GM21576 (cell line): ENCODE measurements around the gene SLC25A52.
"Not testable (repeated sequence)": the region's sequence is repeated elsewhere in the genome, so short reads cannot be mapped to it uniquely, and the experiment has no call there.

Source experiments
- ATAC-seq: cut with Tn5 transposase; IDR thresholded peaks from one replicate; pipeline ENCODE4 v1.9.1; 2021; ENCODE audit warnings: mild to moderate bottlenecking, moderate library complexity; ENCODE audit not compliant: unreplicated experiment

SLC25A52 gene

GRCh38 chr18:31741097-31741735, 19.5 kb downstream of the SLC25A52 start:
- no peak for ATAC-seq

DNA sequence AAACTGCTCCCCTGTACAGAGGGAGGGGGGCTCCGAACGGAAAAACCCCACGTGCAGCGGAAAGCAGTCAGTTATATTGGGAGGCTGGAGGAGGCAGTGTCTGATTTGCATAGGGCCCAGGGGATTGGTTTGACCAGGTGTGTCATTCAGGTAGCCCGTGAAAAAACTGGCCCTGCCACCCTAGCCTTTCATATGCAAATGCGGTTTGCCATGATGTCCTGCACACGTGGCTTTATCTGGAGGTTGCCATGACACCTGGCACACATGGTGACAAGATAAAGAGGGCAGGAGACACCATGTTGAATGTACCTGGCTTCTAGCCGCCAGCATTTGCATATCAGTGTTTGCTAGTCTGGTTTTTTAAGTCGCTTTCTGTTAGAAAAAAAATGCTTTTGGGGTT, 20.5 kb downstream of the SLC25A52 start:
- ATAC-seq, result no peak

GRCh38 chr18:31739651-31740050, 21.0 kb downstream of the SLC25A52 start:
- no peak for ATAC-seq

GRCh38 chr18:31738460-31739407, 21.9 kb downstream of the SLC25A52 start:
- no peak for ATAC-seq

DNA sequence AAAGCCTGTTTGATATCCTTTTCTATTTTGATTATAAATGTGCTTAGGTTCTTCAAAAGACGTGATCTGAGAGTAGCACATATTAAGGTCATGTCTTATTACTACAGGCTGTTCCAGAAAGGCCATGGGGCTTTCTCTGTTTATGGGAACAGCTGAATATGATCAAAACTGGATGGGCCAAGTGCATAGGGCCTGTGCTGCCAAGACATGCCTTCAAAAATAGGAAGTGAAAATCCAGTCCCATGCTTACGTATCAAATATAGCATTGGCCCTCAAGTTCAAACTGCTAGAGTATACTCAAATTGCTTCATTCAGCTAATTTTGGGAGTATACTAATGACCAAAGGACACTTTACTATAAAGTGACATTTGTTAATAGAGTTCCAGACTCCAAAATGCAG, 24.1 kb downstream of the SLC25A52 start:
- no peak for ATAC-seq

- no peak for ATAC-seq
Observed at GRCh38 chr18:31731628-31732027, 29.1 kb downstream of the SLC25A52 start.

GRCh38 chr18:31729196-31729595, 31.5 kb downstream of the SLC25A52 start:
- not testable (repeated sequence) for ATAC-seq

- no peak for ATAC-seq
Observed at GRCh38 chr18:31723990-31724711, 36.5 kb downstream of the SLC25A52 start.

DNA sequence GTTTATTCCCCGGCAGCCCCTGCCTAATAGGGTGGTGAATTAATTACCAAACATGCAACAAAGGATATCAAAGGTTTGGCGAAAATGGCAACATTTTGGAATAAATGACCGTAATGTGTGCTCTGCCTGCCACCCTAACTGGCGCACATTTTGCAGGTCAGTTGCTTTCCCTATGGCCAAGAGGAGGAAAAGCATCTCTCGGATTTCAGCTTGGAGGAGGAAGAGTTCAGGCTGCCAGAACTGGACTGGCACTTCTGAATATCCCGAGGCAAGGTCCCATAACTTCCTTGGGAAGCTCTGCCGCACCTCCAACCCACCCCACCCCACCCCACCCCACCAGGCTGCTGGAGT, 37.1 kb downstream of the SLC25A52 start:
- ATAC-seq, result no peak

GRCh38 chr18:31722369-31722957, 38.2 kb downstream of the SLC25A52 start:
- ATAC-seq, result peak; percentile 96

DNA sequence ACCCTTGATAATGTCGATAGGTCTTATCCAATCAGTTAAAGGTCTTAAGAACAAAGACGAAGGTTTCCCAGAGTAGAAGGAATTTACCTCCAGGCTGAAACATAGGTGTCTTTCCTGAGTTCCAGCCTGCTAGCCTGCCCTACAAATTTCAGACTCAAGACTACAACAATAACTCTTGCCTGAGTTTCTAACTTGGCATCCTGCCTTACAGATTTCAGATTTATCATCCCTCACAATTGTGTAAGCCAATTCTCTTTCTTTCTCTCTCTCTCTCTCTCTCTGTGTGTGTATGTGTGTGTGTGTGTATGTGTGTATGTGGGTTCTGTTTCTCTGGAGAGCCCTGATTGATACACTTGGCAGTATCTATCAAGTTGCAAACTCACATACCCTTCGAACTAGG, 39.1 kb downstream of the SLC25A52 start:
- no peak for ATAC-seq

DNA sequence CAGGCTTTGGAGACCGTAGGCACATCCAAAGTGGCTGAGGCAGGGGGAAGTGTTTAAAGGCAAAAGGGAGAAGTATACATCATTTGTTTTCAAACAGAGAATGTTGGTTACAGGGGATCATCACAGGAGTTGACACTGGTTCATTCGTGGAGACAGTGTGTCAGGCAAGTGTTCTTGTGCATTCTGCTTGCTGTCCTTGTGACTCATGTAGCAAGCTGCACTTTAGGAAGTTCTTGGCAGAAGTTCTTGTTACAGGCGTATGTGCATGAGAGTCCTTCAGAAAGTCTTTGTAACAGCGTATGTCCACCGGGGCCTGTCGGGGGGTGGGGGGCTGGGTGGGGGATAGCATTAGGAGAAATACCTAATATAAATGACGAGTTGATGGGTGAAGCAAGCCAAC, 39.8 kb downstream of the SLC25A52 start:
- no peak for ATAC-seq

DNA sequence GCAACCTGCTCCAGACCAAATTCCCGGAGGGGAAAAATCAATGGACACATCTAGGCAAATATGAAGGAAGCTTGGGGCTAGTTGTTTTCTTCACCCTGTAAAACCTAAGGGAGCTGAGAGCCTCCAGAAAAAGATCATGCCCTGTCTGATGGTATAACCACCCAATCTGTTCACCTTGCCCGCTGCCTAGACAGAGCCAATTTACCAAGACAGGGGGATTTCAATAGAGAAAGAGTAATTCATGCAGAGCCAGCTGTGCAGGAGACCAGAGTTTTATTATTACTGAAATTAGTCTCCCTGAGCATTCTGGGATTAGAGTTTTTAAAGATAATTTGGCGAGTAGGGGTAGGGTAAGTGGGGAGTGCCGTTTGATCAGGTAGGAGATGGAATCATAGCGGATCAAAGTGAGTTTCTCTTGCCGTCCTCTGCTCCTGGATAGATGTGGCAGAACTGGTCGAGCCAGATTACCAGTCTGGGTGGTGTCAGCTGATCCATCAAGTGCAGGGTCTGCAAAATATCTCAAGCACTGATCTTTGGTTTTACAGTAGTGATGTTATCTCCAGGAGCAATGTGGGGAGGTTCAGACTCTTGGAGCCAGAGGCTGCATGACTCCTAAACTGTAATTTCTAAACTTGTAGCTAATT, 41.2 kb downstream of the SLC25A52 start:
- ATAC-seq, result no peak

DNA sequence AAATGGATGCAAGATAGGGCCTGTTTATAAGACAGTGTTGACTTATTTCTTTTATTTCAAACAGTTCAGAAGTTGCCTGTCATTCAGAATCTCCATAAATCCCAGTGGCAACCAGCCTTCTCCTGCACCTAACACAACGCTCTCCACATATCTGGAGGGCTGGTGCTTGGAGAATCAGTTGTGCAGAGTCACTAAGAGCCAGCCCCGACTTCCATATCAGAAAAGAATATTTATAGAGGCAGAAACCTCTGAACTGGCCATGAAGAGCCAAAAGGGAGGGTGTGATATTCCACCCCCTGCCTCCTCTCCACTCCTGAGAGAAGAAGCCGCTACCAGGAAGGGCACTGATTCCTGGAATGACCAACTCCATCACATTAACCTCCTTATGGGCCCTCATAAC, 42.3 kb downstream of the SLC25A52 start:
- no peak for ATAC-seq

- no peak for ATAC-seq
Observed at GRCh38 chr18:31716362-31716761, 44.3 kb downstream of the SLC25A52 start.

- no peak for ATAC-seq
Observed at GRCh38 chr18:31711365-31712172, 49.1 kb downstream of the SLC25A52 start.

DNA sequence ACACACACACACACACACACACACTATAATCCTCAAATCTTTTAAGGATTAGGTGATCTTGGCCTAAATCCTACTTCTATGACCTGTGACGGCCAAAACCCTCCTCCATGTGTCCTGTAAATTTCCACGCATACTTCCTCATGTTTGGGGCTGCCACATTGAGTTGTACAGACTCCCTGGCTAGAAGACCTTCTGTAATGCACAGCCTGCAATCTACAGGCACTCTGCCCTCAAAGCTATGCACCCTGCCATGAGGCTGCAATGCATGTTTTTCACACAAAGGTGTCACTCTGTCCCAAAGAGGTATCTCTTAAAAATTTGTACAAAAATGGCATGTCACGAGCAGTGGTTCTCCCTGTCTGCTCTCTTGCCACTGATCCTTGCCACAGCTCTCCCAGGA, 49.9 kb downstream of the SLC25A52 start:
- ATAC-seq, result no peak
